DOHH2 (cell line): Measurements from ENCODE around the gene PITX2.

Experiments
- H3F3A ChIP-seq: fragments of 200-600 bp; sonication (generic), shearing (Covaris generic); 2 replicates; pipeline ENCODE4 v1.6.0; 2016; ENCODE audit warnings: antibody characterized with exemption, mild to moderate bottlenecking; ENCODE audit not compliant: control insufficient read depth, insufficient read depth
- H3K27ac ChIP-seq: fragments of 200-600 bp; sonication (generic); 2 replicates; pipeline ENCODE4 v1.5.1; 2014; ENCODE audit warnings: low read depth, mild to moderate bottlenecking, low read length, moderate library complexity
- H3K27me3 ChIP-seq: fragments of 200-600 bp; sonication (generic); 2 replicates; pipeline ENCODE4 v1.6.1; 2014; ENCODE audit warnings: mild to moderate bottlenecking, low read length, mixed read lengths; ENCODE audit not compliant: control insufficient read depth
- H3K36me3 ChIP-seq: fragments of 200-600 bp; sonication (generic); 2 replicates; pipeline ENCODE4 v1.6.1; 2014; ENCODE audit warnings: mild to moderate bottlenecking, low read length, moderate library complexity, mixed read lengths; ENCODE audit not compliant: control insufficient read depth
- H3K4me1 ChIP-seq: fragments of 200-600 bp; sonication (generic); 2 replicates; pipeline ENCODE4 v1.6.1; 2014; ENCODE audit warnings: mild to moderate bottlenecking, low read length, mixed read lengths; ENCODE audit not compliant: control insufficient read depth
- H3K4me2 ChIP-seq: fragments of 200-600 bp; sonication (generic); 2 replicates; pipeline ENCODE4 v1.6.0; 2014; ENCODE audit warnings: mild to moderate bottlenecking, low read length, moderate library complexity
- H3K4me3 ChIP-seq: fragments of 200-600 bp; sonication (generic); 2 replicates; pipeline ENCODE4 v1.5.1; 2014; ENCODE audit warnings: mild to moderate bottlenecking, low read length, mixed read lengths
- H3K79me2 ChIP-seq: fragments of 200-600 bp; sonication (generic); 2 replicates; pipeline ENCODE4 v1.6.1; 2014; ENCODE audit warnings: mild to moderate bottlenecking, low read length, mixed read lengths; ENCODE audit not compliant: control insufficient read depth
- H3K9me2 ChIP-seq: fragments of 200-600 bp; sonication (generic); replicated peaks from 2 replicates; pipeline ENCODE4 v1.6.1; 2014; ENCODE audit warnings: mild to moderate bottlenecking, low read length, mixed read lengths; ENCODE audit not compliant: control insufficient read depth
- H3K9me3 ChIP-seq: fragments of 200-600 bp; sonication (generic); 2 replicates; pipeline ENCODE4 v1.6.1; 2014; ENCODE audit warnings: antibody characterized with exemption, low read length, mixed read lengths; ENCODE audit not compliant: control insufficient read depth, insufficient read depth
- H4K20me1 ChIP-seq: fragments of 200-600 bp; sonication (generic); 2 replicates; pipeline ENCODE4 v1.6.0; 2014; ENCODE audit warnings: low read depth, mild to moderate bottlenecking, antibody characterized with exemption, low read length, moderate library complexity; ENCODE audit not compliant: control insufficient read depth, insufficient read depth
- EZH2phosphoT487 ChIP-seq: fragments of 200-600 bp; sonication (generic); IDR thresholded peaks from 2 replicates; pipeline ENCODE4 v1.6.1; 2017; ENCODE audit warnings: borderline replicate concordance, mild to moderate bottlenecking, antibody characterized with exemption, low read length, moderate library complexity, mixed read lengths
- TF ChIP-seq, protein P1 (sequence below): fragments of 200-600 bp; sonication (generic); IDR thresholded peaks from one replicate; pipeline ENCODE4 v1.5.1; 2014; ENCODE audit warnings: antibody characterized with exemption, mild to moderate bottlenecking, low read depth, low read length; ENCODE audit not compliant: poor library complexity, severe bottlenecking

PITX2 gene

DNA sequence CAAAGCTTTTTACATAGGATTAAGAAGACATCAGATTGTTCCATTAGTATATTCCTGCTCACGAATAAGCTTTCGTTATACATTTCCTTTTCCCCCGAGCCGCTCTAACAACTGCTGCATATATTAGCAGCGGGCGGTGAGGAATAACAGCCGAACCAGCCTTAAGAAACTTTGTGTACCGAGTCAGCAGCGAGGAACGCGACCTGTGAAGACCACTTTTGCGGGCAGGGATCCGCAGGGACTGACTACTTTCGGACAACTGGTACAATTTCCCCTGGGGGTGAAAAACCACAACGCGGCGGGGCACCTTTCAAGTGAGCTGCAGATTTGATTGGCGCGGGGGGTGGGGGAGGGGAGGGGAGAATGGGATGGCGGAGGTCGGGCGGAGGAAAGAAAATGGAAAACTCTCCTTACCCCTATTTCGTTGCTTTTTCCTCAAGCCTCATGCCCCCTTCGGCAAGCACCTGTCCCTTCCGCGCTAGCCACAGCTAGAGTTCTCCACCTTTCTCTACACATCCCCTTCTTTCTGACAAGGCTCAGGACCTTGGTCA is 5.9 kb upstream of the PITX2 start:
- Histone ChIP-seq H3K36me3 (no peaks in the 10 kb centered on the region), H3K9me2 (no peaks in the 10 kb centered on the region), H3K4me3 (no peak overlapping the region), H3K4me2 (no peak overlapping the region), H3F3A (no peaks in the 10 kb centered on the region), H4K20me1 (no peaks in the 10 kb centered on the region), H3K9me3 (peaks cover 12% of the 10 kb centered on the region), H3K27ac (no peak overlapping the region), H3K4me1 (no peaks in the 10 kb centered on the region), H3K79me2 (no peaks in the 10 kb centered on the region), H3K27me3 (peaks cover 12% of the 10 kb centered on the region)
- TF ChIP-seq, protein P1, sequence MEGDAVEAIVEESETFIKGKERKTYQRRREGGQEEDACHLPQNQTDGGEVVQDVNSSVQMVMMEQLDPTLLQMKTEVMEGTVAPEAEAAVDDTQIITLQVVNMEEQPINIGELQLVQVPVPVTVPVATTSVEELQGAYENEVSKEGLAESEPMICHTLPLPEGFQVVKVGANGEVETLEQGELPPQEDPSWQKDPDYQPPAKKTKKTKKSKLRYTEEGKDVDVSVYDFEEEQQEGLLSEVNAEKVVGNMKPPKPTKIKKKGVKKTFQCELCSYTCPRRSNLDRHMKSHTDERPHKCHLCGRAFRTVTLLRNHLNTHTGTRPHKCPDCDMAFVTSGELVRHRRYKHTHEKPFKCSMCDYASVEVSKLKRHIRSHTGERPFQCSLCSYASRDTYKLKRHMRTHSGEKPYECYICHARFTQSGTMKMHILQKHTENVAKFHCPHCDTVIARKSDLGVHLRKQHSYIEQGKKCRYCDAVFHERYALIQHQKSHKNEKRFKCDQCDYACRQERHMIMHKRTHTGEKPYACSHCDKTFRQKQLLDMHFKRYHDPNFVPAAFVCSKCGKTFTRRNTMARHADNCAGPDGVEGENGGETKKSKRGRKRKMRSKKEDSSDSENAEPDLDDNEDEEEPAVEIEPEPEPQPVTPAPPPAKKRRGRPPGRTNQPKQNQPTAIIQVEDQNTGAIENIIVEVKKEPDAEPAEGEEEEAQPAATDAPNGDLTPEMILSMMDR = no peak
- TF ChIP-seq EZH2phosphoT487 = no peak

DNA sequence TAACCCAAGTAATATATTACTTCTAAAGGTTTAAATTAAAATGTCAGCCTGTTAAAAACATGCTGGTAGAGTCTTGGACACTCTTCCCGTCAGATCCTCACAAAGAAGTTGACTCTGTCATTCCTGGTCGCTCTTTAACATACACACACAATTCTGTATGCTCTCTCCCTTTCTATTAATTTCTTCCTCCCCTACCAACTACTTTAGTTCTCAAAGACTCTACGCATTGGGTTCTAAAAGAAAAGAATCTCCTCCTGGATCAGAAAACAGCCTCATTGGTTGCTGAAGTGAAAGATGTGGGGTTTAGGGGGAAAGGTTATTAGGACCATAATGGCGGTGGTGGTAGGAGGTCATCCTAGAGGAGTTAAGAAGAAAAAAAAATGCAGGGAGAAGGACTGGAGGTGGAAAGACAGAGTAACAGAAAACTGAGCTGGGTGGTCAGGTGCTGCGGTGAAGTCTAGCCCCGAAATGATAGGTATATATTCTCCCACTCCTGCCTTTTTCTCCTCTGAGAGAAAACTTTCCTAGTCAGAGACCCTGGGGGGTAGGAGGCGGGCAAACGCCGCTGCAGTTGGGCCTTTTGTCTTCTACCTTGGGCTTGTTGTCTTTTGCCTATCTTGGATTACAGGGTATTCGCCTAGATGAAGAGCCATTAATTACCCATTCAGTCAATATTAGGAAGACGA is 5.2 kb upstream of the PITX2 start:
- Histone ChIP-seq H3F3A (no peaks in the 10 kb centered on the region), H3K4me2 (no peak overlapping the region), H3K27ac (no peak overlapping the region), H3K9me2 (no peaks in the 10 kb centered on the region), H3K4me3 (no peak overlapping the region), H3K9me3 (peaks cover 9% of the 10 kb centered on the region), H3K79me2 (no peaks in the 10 kb centered on the region), H3K36me3 (no peaks in the 10 kb centered on the region), H3K27me3 (peaks cover 12% of the 10 kb centered on the region), H3K4me1 (no peaks in the 10 kb centered on the region), H4K20me1 (no peaks in the 10 kb centered on the region)
- no peak for TF ChIP-seq EZH2phosphoT487
- TF ChIP-seq, protein P1 = no peak

DNA sequence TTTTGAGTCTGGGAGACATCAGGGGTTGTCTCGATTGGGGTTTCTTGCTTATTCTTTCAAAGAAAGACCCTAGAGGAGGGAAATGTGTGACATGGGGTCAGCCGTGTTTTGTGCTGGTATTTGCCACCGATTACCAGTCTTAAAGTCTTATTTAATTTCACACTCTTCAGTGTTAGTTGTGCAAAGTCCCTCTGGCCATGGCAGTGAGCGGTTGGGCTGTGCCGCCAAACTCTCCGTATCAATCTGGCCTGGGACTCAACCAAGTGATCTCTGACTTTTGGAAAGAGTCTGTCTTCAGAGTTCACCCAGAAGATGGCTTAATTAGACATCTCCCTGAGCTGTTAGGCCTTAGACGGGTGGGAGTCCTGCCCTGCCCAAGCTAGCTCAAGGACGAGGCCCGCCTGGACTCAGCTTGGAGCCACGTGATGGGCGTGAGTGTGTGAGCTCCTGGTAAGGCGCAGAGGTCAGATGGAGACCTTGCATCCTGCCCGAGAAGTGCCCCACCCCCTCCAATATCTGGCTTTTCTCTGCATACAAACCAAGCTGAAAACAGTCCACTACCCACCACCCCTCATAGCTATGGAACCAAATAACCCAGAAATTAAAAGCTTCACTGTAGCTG is 3.8 kb upstream of the PITX2 start:
- H3K4me1 ChIP-seq = no peaks in the 10 kb centered on the region
- no peaks in the 10 kb centered on the region for H4K20me1 ChIP-seq
- H3F3A ChIP-seq = no peaks in the 10 kb centered on the region
- no peak overlapping the region for H3K4me2 ChIP-seq
- H3K4me3 ChIP-seq = no peak overlapping the region
- no peak overlapping the region for H3K27ac ChIP-seq
- H3K27me3 ChIP-seq = peaks cover 12% of the 10 kb centered on the region
- H3K9me2 ChIP-seq = no peaks in the 10 kb centered on the region
- peaks cover 15% of the 10 kb centered on the region for H3K9me3 ChIP-seq
- H3K79me2 ChIP-seq = no peaks in the 10 kb centered on the region
- H3K36me3 ChIP-seq = no peaks in the 10 kb centered on the region
- TF ChIP-seq, protein P1 = no peak
- no peak for TF ChIP-seq EZH2phosphoT487
